ENCODE data around the gene PTCH1.

The PTCH1 gene

GRCh38 chr9:95459851-95460517, 56.8 kb downstream of the PTCH1 start:
- H3K4me2 ChIP-seq (ENCODE audit: low read length), result no peak overlapping the region
- H3K9me3 ChIP-seq (ENCODE audit: insufficient read depth, low read length), result no peaks in the 10 kb centered on the region
- no peak overlapping the region for H3K27ac ChIP-seq (ENCODE audit: low read length)
- H3K79me2 ChIP-seq (ENCODE audit: low read length), result no peaks in the 10 kb centered on the region
- H4K20me1 ChIP-seq (ENCODE audit: insufficient read depth, low read length), result no peaks in the 10 kb centered on the region; the same call in 1 of the 2 replicates
- no peak overlapping the region for H2AFZ ChIP-seq (ENCODE audit: low read depth, low read length)
- H3K4me1 ChIP-seq (ENCODE audit: low read length), result peaks cover 31% of the 10 kb centered on the region
- no peak overlapping the region for H3K4me3 ChIP-seq (ENCODE audit: low read length)
- peaks cover 48% of the 10 kb centered on the region for H3K36me3 ChIP-seq (replicated peaks; ENCODE audit: low read depth, low read length)
- TF ChIP-seq CTCF (IDR thresholded peaks at IDR 0.05; ENCODE audit: low read depth, low read length) (no peak), EZH2phosphoT487 (IDR thresholded peaks at IDR 0.05; ENCODE audit: low read depth) (no peak)
- no peak overlapping the region for H3K9ac ChIP-seq (ENCODE audit: low read length)
- H3K27me3 ChIP-seq (ENCODE audit: low read depth, low read length), result no peaks in the 10 kb centered on the region

DNA sequence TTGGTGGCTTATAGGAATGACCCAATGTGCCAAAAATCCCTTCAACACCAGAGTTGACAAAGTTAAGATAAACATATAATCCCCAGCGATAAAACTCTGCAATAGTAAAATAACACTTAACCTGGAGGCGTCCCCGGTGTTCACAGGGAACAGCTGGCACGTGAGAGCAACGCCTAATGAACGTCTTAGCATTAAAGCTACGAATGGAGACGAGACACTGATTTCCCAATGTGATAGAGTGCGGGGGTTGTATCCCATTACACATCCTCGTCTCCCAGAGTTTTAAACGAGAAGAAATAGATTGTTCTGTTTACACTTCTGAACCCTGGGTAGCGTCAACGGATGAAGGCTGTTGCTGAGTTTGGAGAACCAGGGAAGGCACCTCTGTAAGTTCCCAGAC, 57.6 kb downstream of the PTCH1 start:
- no peak for TF ChIP-seq EZH2phosphoT487 (IDR thresholded peaks at IDR 0.05; ENCODE audit: low read depth)
- TF ChIP-seq CTCF (IDR thresholded peaks at IDR 0.05; ENCODE audit: low read depth, low read length), result no peak
- no peaks in the 10 kb centered on the region for H3K27me3 ChIP-seq (ENCODE audit: low read depth, low read length)
- peaks cover 23% of the 10 kb centered on the region for H3K4me1 ChIP-seq (ENCODE audit: low read length)
- H3K4me2 ChIP-seq (ENCODE audit: low read length), result no peak overlapping the region
- H3K4me3 ChIP-seq (ENCODE audit: low read length), result no peak overlapping the region
- H4K20me1 ChIP-seq (ENCODE audit: insufficient read depth, low read length), result no peaks in the 10 kb centered on the region; the same call in 1 of the 2 replicates
- H3K9me3 ChIP-seq (ENCODE audit: insufficient read depth, low read length), result no peaks in the 10 kb centered on the region
- H3K27ac ChIP-seq (ENCODE audit: low read length), result no peak overlapping the region
- peaks cover 41% of the 10 kb centered on the region for H3K36me3 ChIP-seq (replicated peaks; ENCODE audit: low read depth, low read length)
- H3K79me2 ChIP-seq (ENCODE audit: low read length), result no peaks in the 10 kb centered on the region
- H2AFZ ChIP-seq (ENCODE audit: low read depth, low read length), result no peak overlapping the region
- H3K9ac ChIP-seq (ENCODE audit: low read length), result no peak overlapping the region

- peaks cover 44% of the 10 kb centered on the region for H3K36me3 ChIP-seq (replicated peaks; ENCODE audit: low read depth, low read length)
- no peaks in the 10 kb centered on the region; the same call in 1 of the 2 replicates for H4K20me1 ChIP-seq (ENCODE audit: insufficient read depth, low read length)
- peaks cover 18% of the 10 kb centered on the region for H3K4me1 ChIP-seq (ENCODE audit: low read length)
- no peak overlapping the region for H3K4me2 ChIP-seq (ENCODE audit: low read length)
- TF ChIP-seq EZH2phosphoT487 (IDR thresholded peaks at IDR 0.05; ENCODE audit: low read depth) (no peak), CTCF (IDR thresholded peaks at IDR 0.05; ENCODE audit: low read depth, low read length) (no peak)
- no peak overlapping the region for H3K9ac ChIP-seq (ENCODE audit: low read length)
- no peaks in the 10 kb centered on the region for H3K79me2 ChIP-seq (ENCODE audit: low read length)
- no peaks in the 10 kb centered on the region for H3K27me3 ChIP-seq (ENCODE audit: low read depth, low read length)
- H3K4me3 ChIP-seq (ENCODE audit: low read length), result no peak overlapping the region
- no peak overlapping the region for H3K27ac ChIP-seq (ENCODE audit: low read length)
- no peak overlapping the region for H2AFZ ChIP-seq (ENCODE audit: low read depth, low read length)
- no peaks in the 10 kb centered on the region for H3K9me3 ChIP-seq (ENCODE audit: insufficient read depth, low read length)
Observed at GRCh38 chr9:95458666-95459065, 58.1 kb downstream of the PTCH1 start.

DNA sequence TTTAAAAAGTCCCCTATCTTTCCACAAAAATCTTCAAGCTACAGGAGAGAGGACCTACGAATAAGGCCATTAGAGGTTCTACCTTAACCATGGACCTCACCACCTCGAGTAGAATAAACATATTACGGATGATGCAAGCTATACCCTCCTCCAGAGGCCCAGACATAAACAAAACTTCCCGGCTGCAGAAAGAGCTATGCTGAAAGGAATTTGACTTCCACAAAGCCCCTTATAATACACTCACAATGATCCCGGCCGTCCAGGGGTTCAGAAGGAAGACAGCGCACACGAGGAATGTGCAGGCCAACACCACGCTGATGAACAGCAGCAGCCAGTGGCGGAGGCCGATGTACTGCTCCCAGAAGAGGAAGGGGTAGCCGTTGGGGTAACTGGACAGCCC, 59.0 kb downstream of the PTCH1 start:
- H3K4me2 ChIP-seq (ENCODE audit: low read length), result no peak overlapping the region
- H3K36me3 ChIP-seq (replicated peaks; ENCODE audit: low read depth, low read length), result peaks cover 48% of the 10 kb centered on the region

More for the DNA sequence above, 59.0 kb downstream of the PTCH1 start:
- Histone ChIP-seq H2AFZ (ENCODE audit: low read depth, low read length) (no peak overlapping the region), H3K79me2 (ENCODE audit: low read length) (no peaks in the 10 kb centered on the region), H3K9me3 (ENCODE audit: insufficient read depth, low read length) (no peaks in the 10 kb centered on the region), H3K27me3 (ENCODE audit: low read depth, low read length) (no peaks in the 10 kb centered on the region), H3K9ac (ENCODE audit: low read length) (no peak overlapping the region), H3K27ac (ENCODE audit: low read length) (no peak overlapping the region), H4K20me1 (ENCODE audit: insufficient read depth, low read length) (no peaks in the 10 kb centered on the region; the same call in 1 of the 2 replicates), H3K4me1 (ENCODE audit: low read length) (peaks cover 11% of the 10 kb centered on the region), H3K4me3 (ENCODE audit: low read length) (no peak overlapping the region)
- no peak for TF ChIP-seq CTCF (IDR thresholded peaks at IDR 0.05; ENCODE audit: low read depth, low read length)
